AG08395 (cell line): Measurements from ENCODE around the gene KCTD19.

ENCODE experiments used
- DNase-seq: peaks from one replicate; pipeline ENCODE4 v3.0.0; 2012; ENCODE audit warnings: mixed read lengths, low spot score

KCTD19 gene

DNA sequence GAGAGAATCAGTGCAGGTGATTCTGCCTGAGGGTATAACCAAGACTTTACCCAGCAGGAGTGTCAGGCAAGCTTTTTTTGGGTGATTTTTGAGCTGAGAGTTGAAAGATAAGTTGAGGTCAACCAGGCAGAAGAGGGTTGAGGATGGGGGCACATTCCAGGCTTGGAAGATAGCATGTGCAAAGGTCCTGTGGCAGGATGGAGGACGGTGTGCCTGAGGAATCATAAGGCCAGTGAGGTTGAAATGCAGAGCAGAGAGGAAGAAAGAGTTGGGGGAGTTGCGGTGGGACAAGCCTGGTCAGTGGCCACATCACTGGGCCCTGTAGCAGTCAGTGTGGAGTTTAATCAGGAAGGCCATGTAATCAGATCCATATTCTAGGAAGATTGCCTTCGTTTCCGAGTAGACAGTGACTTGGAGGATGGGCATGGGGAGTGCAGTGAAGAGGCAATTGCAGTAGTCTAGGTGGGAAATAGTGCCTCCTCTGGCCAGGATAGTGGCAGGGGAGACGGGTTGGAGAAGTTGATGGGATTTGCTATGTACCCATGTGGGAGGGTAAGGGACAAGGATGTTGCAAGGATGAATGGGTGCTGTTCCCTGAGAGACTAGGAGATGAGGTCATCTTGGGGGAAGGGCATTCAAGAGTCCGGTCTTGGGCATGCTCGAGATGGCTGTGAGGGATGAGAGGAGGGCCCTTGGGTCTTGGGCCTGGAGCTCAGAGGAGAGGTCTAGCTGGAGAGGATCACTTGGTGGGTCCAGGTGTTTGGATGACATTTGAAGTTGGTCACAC lies 43.3 kb downstream of the KCTD19 start:
- no peak for DNase-seq

DNA sequence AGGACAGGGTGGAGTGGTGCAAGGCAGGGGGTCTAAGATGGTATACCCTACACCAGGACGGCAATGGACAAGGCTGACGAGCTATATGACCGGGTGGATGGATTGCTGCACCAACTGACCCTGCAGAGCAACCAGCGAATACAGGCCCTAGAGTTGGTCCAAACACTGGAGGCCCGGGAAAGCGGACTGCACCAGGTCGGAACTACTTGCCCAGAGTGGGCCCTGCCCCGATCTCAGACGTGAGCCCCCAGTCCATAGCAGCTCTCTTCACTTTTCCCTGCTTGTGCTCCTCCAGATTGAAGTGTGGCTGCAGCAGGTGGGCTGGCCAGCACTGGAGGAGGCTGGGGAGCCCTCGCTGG lies 44.1 kb downstream of the KCTD19 start:
- DNase-seq, result no peak

DNA sequence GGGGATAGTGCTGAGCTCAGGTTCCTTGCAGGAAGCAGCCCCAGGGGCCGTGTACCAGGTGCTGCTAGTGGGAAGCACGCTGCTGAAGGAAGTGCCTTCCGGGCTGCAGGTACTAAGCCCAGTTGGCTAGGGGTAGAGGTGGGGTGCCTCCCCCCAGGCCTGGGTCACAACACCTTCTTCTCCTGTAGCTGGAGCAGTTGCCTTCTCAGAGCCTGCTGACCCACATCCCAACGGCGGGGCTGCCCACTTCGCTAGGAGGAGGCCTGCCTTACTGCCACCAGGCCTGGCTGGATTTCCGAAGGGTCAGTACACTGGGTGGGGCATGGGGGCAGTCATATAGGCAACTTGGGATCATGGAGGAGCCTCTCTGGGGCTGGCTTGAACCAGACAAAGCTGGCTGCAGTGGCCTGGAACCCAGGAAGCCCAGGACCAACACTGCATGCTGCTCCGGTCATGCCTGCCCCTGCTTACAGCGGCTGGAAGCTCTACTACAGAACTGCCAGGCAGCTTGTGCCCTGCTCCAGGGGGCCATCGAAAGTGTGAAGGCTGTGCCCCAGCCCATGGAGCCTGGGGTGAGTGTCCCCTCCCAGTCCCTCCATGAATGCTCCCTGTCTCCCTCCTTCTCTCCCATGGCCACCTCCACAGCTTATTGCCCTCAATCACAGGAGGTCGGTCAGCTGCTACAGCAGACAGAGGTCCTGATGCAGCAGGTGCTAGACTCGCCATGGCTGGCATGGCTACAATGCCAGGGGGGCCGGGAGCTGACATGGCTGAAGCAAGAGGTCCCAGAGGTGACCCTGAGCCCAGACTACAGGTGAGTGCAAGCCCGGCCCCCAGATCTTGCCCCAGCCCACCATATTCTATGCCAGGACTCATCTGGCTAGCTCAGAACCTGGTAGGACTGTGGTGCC lies 44.8 kb downstream of the KCTD19 start:
- DNase-seq, result no peak

DNA sequence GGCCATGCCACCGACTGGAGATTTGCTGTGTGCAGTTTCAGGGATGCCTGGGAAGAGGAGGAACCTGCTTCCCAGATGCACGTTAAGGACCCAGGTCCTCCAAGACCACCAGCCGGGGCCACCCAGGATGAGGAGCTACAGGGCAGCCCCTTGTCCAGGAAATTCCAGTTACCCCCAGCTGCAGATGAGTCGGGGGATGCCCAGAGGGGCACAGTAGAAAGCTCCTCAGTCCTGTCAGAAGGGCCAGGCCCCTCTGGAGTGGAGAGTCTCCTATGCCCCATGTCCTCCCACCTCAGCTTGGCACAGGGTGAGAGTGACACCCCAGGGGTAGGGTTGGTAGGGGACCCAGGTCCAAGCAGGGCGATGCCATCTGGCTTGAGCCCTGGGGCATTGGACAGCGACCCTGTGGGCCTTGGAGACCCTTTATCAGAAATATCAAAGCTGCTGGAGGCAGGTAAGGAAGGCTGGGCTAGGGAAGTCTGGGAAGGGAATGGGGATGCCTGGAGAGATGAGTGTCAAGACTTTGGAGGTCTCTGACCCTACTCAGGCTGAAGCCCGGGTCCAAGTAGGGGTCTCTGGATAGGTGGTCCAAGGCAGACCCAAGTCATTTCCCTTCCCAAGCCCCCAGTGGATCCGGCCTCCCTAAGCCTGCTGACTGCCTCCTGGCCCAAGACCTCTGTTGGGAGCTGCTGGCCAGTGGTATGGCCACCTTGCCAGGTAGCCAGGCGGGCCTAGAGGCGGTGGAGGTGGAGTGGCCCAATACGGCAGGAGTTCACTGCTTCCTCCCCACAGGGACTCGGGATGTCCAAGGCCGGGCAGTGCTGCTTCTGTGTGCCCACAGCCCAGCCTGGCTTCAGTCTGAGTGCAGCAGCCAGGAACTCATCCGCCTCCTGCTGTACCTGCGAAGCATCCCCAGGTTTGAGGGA lies 46.2 kb downstream of the KCTD19 start:
- no peak for DNase-seq

DNA sequence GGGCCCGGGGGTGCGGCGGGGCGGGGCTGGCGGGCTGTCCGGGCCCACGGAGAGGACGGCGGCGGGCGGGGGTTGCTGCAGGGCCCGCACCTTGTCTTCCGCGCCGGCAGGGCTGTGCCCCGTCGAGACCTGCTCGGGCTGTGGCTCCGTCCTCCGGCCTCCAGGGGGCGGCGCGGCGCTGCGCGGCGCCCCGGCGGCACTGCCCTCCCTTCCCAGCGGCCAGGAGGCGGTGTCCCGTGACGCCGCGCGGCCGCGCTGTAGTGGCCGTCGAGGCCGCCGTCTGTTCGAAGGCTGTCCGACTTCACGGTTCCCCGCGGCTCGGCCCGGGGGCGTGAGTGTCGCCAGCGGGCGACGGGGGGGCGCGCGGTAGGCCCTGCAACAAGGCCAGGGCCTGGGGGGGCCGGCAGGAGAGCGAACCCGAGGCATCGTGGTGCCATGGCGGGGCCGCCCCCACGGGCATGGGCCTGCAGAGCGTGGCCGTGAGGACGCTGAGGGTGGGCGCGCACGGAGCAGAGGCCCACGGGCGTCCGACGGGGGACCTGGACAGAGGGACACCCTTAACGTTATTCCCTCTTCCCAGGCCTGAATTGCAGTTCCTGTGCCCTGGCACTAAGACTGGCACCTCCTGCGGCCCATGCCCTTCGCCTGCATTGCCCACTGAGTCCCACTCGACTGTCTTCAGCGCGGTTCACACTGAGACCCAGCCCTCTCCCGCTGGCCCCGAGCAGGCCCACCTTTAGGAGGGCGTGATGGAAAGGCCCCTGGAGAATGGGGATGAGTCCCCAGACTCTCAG lies 47.0 kb downstream of the KCTD19 start, which contains the start of gene PLEKHG4:
Gene PLEKHG4 (plus strand): TSS at position 237 of the 794 bp plus-strand sequence. CDS start 513 bp downstream, at position 750.
- peak; percentile 85 for DNase-seq

DNA sequence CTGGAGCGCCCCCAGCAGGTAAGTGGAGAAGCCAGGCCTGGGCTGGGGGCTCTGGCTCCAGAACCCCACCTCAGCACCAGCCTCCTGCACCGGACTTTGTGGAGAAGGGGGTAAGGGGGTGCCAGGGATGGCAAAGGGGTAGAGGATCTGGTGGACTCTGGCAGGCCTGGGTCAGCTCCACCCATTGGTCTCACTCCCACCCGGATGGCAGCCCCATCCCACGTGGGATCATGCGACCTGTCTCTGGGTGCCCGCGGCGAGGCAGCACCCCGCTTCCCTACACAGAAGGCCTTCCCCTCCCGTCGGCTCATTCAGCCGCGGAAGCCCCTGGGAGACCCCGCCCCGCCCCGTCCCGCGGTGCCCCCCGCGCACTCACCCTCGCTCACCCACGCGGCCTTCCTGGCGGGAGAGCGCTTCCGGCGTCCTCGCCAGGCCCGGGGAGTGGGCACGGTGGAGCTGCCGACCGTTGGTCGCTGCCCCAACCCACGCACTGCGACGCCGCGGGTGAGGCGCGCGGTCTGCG lies 47.7 kb downstream of the KCTD19 start:
- DNase-seq, result peak; percentile 42

DNA sequence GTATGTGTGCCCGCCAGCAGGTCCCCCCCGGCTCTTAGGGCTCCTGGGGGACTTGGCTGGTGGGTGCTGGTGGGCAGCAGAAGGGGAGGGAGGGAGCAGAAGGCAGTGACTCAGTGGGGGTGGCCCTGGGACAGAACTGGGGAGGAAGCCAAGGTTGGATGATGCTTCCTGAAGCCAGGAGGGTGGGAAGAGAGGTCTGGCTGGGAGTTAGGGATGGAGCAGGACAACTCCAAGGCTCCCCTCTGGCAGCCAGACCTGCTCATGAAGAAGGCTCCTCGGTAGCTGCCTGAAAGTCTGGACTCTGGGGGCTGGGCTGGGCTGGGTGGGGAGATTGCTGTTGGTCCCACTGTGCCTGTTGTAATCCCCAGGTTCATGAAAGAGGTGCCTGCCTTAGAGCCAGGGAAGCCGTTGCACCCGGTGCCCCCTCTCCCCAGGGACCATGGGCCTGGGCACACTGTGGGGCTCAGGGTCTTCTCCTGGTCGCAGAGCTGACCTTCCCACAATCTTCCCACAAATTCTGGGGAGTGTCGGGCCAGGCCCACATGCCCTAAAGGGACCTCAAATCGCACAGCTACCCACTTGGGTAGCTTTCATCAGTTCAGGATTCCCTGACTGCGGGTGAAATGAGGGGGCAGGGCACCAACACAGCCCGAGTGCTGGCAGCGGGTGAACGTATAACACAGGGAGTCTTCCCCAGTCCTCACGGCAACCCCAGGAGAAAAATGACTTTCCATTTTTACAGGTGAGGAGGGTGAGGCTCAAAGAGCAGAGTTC lies 48.4 kb downstream of the KCTD19 start:
- peak; percentile 85 for DNase-seq

DNA sequence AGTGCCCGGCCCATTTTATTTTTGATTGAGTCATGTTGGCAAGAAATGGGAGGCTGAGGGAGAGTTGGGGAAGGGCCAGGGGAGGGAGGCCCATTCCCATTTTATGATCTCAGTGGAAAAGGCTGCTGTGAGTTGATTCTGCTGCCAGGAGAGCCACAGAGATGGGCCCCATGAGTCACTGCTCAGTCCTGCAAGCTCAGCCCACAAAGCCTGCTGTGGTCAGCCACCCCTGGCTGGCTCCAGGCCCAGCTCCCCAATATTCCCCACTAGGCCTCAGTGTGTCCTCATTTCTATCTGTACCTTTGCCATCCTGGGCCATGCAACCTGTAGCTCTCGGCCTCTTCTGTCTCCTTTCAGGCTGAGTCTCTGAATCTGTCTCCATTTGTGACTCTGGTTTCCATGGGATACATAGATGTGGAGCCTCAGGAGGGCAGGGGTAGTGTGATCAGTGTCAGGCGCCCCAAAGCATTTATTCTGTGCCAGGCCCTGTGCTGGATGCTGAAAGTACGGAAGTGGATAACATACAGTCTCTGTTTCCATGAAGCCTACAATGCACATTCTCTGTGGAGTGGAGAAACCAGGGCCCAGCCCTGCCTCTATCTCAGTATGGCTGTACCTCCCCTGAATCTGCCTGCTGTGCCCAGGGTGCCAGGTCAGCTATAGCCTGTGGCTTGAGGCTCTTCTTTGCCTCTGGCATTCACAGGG lies 49.1 kb downstream of the KCTD19 start:
- peak; percentile 98 for DNase-seq

DNA sequence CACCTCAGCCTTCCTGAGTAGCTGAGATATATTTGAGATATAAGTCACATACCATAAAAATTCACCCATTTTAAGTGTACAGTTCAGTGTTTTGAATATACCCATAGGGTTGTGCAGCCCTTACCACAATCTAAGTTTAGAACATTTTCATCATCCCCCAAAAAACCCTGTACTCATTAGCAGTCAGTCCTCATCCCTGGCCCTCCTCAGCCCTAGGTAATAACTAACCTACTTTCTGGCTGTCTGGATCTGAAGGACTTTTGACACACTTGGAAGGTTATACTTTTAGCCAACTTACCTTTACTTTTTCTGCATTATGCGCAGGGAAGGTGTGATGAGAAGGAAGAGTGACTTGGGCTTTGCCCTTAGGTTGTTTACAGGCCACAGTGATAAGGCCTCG lies 51.2 kb downstream of the KCTD19 start:
- no peak for DNase-seq

DNA sequence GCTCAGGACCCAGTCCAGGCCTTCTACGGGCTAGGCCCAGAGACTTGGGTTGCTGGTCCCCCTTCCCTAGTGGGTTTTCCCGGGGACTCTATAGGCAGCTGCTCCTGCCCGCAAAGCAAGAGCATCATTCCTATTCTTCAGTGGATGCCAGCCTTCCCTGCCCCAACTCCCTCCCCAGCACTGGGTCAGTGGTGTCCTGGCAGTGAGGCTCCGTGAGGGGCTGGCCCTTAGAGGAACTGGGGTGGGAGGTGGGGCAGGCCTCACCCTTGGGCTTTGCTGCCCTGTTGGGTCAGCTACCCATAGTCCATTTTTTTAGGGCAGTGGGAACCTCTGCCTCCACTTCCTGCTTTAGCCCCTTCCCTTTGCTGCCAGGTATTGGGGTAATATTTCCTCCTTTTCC lies 55.1 kb downstream of the KCTD19 start:
- DNase-seq, result no peak

DNA sequence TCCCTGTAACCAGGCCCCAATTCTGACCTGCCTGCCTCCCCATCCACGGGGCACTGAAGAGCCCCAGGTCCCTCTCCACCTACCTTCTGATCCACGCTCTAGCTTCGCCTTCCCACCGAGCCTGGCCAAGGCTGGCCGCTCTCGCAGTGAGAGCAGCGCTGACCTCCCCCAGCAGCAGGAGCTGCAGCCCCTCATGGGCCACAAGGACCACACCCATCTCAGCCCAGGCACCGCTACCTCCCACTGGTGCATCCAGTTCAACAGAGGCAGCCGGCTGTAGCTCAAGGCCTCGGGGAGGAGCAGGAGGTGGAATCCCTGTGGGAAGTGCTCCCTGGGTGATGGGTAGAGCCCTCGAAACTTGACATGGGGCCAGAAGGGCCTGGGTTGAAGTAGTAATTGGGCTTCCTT lies 55.6 kb downstream of the KCTD19 start:
- DNase-seq, result no peak

DNA sequence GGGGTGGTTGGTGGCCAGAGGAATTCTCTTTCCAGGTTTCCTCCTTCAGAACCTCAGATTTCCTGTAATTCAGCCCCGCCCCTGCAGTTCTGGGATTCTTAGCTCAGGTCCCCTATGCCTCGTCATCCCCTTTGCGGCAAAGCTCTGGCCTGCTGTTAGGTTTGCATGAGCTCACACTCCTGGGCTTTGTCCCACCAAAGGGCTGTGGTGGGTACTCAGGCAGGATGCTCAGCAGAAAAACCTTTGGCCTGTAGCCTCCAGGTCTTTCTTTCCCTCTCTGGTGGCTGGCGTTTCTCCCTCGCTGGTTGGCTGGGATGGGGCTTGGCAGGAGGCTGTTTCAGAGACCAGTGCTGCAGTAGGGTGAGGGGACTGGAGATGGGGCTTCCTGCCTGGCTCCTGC lies 56.8 kb downstream of the KCTD19 start:
- peak; percentile 61 for DNase-seq

DNA sequence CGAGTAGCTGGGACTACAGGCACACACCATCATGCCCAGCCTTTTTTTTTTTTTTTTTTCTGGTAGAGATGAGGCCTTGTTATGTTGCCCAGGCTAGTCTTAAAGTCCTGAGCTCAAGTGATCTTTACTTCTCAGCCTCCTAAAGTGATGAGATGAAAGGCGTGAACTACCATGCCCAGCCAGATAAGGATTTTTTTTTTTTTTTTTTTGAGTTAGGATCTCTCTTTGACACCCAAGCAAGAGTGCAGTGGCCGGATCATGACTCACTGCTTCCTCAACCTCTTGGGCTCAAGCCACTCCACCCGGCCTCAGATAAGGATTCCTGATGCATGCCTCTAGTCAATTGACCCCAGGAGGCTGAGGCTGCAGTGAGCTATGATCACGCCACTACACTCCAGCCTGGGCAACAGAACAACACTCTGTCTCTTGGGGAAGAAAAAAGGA lies 58.4 kb downstream of the KCTD19 start:
- DNase-seq, result peak; percentile 88

DNA sequence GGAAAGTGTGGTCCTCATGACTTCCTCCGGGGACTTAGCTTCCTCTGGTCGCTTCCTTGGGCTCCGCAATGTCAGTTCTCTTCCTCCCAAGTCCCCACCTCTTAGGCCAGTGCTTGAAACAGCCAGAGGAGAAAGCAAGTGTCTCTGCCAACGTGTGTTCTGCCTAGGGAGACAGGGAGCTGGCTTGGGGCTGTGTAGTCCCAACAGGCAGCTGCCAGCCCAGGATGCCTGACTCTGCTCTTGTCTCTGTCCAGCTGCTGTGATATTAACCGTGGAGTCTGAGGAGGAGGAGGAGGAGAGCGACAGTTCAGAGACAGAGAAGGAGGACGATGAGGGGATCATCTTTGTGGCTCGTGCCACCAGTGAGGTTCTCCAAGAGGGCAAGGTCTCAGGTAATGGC lies 60.7 kb downstream of the KCTD19 start:
- no peak for DNase-seq

DNA sequence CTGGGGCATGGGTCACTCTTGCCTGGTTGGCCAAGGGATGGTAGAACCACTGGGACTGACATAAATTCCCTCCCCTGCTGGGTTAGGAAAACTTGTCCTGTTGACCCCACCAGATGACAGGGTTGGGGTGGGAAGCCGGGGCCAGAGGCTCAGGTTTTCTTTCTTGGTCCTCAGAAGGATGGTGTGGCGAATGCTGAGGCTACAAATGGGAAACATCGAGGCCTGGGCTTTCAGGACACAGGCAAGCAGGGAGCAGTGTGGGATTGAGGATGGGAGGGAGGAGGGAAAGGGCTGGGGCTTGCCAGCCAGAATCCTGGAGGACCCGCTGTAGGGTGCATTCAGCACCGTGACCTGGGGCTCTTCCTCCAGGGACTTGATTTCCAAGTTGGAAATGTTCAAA lies 61.7 kb downstream of the KCTD19 start:
- no peak for DNase-seq

DNA sequence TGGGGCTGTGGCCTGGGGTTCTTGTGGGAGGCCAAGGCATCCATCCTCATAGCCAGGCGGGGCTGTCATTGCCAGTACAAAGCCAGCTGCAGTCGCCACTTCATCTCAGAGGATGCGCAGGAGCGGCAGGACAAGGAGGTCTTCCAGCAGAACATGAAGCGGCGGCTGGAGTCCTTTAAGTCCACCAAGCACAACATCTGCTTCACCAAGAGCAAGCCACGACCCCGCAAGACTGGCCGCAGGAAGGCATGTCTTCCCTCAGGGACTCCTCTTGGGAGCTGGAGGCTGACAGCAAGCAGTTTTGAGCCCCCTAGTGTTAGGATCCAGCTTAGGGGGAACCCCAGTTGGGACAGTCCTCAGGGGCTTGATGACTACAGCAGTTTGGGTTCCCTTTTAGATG lies 62.3 kb downstream of the KCTD19 start:
- no peak for DNase-seq

DNA sequence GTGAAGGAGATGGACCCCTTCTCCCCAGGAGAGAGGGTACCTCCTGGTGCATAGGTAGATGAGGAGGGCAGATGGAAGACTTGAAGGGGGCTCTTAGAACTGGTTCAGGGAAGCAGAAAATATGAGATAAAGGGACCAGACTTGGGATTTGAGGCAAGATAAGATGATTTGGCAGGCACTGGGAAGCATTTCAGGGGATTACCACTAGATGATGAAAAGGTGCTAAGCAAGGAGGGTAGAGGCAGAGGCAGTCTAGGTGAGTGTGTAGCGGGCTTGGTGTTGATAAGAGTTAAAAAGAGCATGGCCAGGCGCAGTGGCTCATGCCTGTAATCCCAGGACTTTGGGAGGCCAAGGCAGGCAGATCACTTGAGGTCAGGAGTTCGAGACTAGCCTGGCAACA lies 63.3 kb downstream of the KCTD19 start:
- DNase-seq, result no peak

DNA sequence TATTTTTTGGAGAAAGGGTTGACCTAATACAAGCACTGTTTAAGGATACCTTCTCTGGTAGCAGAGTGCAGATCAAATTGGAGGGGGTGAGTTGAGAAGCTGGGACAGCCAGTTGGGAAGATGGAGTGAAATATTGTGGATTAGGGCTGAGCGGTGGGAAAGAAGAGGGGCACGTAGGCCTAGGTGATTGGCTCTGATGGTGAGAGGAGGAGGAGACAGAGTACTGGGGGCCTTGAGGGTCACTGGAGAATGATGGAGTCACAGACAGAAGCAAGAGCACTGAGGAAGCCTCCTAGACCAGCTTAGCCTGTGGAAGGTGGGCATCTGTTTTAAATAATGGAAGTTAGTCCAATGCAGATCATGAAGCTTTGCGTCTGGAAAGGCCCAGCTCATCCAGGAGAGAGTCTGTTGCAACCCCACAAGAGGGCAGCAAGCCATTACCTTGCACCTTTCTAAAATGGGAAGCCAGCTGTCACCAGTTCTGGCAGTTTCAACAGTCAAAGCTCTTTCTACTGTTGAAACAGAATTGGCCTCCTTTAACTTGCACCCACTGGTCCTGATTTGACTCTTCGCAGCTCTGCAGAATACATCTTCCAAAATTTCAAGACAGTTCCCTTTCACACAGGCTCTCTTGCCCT lies 66.0 kb downstream of the KCTD19 start:
- peak; percentile 63 for DNase-seq

DNA sequence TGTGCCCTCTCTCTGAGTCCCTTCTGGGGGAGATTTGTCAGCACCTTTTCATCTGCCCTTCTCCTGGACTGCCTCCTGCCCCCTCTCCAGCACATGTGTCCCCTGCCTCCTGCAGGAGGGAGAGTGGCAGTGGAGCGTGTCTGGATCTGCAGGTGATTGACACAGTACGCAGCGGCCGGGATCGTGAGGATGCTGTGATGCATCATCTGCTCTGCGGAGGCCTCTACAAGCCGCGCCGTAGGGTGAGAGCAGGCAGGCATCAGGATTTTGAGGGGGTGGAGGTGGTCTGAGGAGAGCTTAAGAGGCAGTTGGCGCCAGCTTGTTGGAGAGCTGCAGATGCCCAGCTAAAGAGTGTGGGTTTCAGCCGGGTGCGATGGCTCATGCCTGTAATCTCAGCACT lies 66.8 kb downstream of the KCTD19 start:
- DNase-seq, result no peak
